ENCODE results near the gene TNRC6C.
A peak's percentile ranks its signal among the peaks of the same experiment; 100 is the strongest.

Gene TNRC6C

DNA sequence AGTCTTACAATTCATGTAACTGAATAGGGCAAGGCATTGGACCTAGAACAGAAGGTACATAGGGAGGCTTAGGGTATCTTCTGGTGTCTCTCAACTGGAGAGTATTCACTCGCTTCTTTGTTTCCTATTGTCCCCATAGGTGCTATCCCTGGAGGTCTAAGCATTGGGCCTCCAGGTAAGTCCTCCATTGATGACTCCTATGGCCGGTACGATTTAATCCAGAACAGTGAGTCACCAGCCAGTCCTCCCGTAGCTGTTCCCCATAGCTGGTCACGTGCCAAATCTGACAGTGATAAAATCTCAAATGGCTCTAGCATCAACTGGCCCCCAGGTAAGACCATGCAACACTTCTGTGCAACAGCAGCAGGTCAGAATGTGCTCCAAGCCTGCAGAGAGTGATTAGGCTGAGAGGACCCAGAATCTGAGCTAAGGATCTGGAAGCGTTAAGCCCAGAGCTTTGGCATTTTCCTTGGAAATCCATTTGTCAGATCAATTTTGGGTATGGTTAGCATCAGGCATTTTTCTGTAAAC lies 134.4 kb downstream of the TNRC6C start:
- no peak for DNase-seq

GRCh38 chr17:78095035-78095434 lies 136.5 kb downstream of the TNRC6C start:
- no peak for DNase-seq

GRCh38 chr17:78096093-78096492 lies 137.6 kb downstream of the TNRC6C start:
- DNase-seq = no peak

DNA sequence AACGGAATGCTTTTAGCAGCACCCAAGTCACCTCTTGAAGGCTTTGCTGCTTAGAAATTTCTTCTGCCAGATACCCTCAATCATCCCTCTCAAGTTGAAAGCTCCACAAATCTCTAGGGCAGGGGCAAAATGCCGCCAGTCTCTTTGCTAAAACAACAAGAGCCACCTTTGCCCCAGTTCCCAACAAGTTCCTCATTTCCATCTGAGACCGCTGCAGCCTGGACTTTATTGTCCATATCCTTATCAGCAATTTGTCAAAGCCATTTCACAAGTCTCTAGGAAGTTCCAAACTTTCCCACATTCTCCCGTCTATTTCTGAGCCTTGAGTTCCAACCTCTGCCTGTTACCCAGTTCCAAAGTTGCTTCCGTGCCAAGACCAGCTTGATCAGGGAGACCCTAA lies 142.6 kb downstream of the TNRC6C start:
- DNase-seq = no peak

DNA sequence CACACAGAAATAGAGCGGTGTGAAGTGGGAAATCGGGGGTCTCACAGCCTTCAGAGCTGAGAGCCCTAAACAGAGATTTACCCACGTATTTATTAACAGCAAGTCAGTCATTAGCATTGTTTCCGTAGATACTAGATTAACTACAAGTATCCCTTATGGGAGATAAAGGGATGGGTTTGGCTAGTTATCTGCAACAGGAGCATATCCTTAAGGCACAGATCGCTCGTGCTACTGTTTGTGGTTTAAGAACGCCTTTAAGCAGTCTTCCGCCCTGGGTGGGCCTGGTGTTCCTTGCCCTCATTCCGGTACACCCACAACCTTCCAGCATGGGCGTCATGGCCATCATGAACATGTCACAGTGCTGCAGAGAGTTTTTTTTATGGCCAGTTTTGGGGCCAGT lies 143.0 kb downstream of the TNRC6C start:
- DNase-seq = no peak

DNA sequence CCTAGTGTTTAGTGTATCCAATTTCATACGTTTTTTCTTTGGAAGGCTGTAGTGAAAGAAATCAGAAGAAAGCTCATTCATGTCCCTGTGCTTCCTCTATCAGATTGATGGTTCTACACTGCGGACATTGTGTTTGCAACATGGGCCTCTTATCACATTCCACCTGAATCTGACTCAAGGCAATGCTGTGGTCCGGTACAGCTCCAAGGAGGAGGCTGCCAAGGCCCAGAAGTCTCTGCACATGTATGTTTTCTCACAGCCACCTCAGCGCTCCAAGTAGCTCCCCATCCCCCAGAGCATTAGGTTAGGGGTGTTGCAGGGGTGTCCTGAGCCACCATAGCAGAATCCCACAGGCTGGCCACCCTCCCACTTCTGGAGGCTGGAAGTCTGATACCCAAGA lies 144.8 kb downstream of the TNRC6C start:
- no peak for DNase-seq

GRCh38 chr17:78104540-78104941 lies 146.0 kb downstream of the TNRC6C start:
- DNase-seq = no peak

DNA sequence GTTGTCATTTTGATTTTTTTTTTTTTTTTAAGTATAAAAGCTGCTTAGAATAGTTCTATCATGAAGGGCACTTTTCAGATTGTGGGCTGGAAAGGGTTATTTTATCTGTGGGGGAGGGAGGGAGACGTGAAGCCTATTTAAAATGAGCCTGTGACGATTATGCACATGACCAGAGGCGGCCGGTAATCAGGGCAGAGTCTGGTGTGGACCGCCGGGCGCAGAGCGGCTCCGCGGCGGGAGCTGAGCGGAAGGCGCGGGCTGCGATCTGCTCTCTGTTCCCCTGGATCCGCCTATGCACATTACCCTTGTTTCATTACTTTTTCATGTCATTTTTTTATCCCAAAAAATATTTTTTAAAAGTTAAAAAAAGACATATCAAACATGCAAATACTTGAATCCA lies 146.6 kb downstream of the TNRC6C start:
- DNase-seq = no peak

- DNase-seq = no peak
These were observed 147.0 kb downstream of the TNRC6C start for GRCh38 chr17:78105551-78105950.

GRCh38 chr17:78106211-78106610 lies 147.7 kb downstream of the TNRC6C start:
- DNase-seq = no peak

- no peak for DNase-seq
These were observed 149.0 kb downstream of the TNRC6C start for GRCh38 chr17:78107457-78107856.

- DNase-seq = no peak
These were observed 149.6 kb downstream of the TNRC6C start for GRCh38 chr17:78107976-78108725.

GRCh38 chr17:78108726-78109488 lies 150.4 kb downstream of the TNRC6C start:
- no peak for DNase-seq

DNA sequence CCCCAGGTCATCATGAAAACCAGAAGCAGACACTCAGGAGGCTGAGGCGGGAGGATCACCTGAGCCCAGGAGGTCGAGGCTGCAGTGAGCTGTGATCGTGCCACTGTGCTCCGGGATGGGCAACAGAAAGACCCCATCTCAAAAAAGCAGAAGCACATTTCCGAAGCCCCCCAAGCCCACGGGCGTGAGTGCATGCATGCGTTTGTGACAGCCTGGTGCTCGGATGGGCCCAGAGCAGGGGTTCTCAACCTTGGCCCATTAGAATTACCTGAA lies 150.9 kb downstream of the TNRC6C start:
- no peak for DNase-seq

DNA sequence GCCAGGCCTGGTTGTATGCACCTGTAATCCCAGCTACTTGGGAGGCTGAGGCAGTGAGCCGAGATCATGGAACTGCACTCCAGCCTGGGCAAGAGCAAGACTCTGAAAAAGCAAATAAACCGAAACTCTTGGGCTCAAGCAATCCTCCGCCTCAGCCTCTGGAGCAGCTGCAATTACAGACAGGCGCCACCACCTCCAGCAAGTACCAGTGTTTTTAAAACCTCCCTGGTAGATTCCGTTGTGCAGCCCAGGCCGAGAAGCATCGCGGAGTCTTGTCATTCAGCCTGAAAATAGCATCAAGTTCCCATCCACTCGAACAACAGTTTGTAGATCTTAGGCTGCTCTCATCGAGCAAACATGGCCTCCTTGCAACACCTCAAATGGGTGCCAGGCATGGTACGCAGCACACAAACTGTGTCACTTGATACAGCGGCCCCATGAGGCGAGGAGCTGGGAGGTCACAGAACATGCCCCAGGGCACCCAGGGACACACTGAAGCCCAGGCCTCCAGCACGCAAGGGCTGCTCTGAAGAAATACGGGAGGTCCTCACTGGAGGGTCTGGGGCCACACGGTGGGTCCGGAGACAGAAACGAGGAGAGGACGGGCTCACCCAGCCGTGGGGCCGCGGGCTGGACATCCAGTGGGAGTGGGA lies 152.0 kb downstream of the TNRC6C start:
- DNase-seq = no peak

GRCh38 chr17:78111016-78111726 lies 152.7 kb downstream of the TNRC6C start:
- no peak for DNase-seq

GRCh38 chr17:78111727-78112517 lies 153.4 kb downstream of the TNRC6C start:
- DNase-seq = no peak

GRCh38 chr17:78112518-78113471 lies 154.3 kb downstream of the TNRC6C start:
- DNase-seq = peak; percentile 78

GRCh38 chr17:78113804-78114785 lies 155.6 kb downstream of the TNRC6C start:
- DNase-seq = peak; percentile 47
